ENCODE data around the gene SLC47A1.

GRCh38 chr17:19539040-19539399 lies 5.4 kb downstream of the SLC47A1 start:
- TF ChIP-seq CTCF (IDR thresholded peaks at IDR 0.05; ENCODE audit: borderline replicate concordance, extremely low read depth, low read length, poor library complexity, severe bottlenecking) (no peak), EZH2 (IDR thresholded peaks at IDR 0.05; ENCODE audit: borderline replicate concordance, low read depth, low read length, severe bottlenecking) (no peak)

All from DND-41 (cell line).